GM18858 (cell line): ENCODE measurements around the gene BMPR1A.

Experiments
- ATAC-seq: cut with Tn5 transposase; IDR thresholded peaks from one replicate; pipeline ENCODE4 v1.9.1; 2021; ENCODE audit not compliant: unreplicated experiment

Gene BMPR1A

DNA sequence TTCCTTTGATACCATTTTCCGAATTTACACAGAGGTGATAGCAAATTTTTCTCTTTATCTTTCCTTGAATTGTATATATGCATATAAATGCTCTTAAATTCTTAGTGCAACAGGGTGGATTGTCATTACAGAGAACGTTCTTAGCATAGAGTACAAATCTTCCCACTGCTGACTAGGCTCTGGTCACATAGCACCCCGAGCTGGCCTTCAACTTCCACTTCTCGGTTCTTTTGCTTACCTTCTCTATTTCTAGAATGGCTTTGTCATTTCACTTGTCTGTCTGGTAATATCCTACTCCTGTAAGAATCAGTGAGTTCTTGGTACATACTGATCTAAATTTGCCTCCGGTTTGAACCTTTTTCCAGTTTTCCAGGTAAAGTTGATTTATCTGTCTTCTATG is 225.3 kb downstream of the BMPR1A start:
- ATAC-seq: no peak
